Measurements from ENCODE around the gene SNAI3.

- TF ChIP-seq CTCF (IDR thresholded peaks at IDR 0.05) (no peak), EZH2 (IDR thresholded peaks at IDR 0.05; ENCODE audit: borderline replicate concordance, insufficient read depth, low read depth, low read length, poor library complexity, severe bottlenecking) (no peak)
These were observed 20.1 kb upstream of the SNAI3 start, which contains the start of the genes CTU2 and RNF166 for GRCh38 chr16:88706229-88706964.

All from B cell (primary cell).